NCI-H2081 treated with DMSO at 0.1 percent for 48 hours (cell line): ENCODE data around the gene WDR62.

Experiments used
- DNase-seq: peaks from one replicate; lab custom pipeline; 2025; lab: John Stamatoyannopoulos, UW

WDR62 gene

DNA sequence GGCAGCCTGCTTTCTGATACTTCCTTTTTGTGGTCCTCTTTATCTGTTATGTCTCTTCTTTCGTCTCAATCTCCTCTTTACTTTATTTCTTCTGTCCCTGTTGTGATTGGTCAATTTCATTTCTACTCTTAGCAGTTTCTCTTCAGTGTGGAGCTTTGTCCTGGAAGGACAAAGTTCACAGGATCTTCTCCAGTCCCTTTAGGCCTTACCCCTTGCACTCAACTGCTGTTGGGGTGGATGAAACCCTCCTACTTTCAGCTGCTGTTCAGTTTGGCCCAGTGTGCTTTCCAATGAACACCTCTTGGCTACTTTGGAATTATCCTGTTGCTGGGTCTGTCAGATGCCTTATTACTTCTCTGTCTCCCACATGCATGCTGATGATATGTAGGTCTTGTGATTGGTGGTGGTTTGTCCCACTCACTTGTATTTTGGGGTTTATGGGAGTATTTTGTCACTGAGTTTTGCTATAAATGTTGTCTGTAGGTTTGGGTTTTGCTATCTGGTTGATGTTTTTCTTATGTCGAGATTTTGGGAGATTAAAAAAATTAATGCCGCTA is 24.8 kb downstream of the WDR62 start:
- DNase-seq = no peak

DNA sequence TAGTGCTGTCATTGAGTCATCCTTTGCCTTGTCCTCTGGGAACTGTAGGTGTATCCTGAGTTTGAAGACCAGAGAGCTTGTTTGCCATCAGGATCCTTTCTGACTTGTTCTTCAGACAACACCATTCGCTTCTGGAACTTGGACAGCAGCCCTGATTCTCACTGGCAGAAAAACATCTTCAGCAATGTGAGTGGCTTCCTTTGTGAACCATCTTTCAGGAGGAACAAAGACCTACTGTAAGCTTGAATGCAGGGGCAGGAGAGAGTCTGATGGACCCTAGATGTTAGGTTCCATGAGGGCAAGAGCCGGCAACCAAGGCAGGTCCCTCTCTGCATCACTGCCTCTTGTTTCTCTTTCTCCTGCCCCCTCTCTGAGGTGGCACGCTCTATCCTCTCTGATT is 26.7 kb downstream of the WDR62 start:
- DNase-seq = no peak

DNA sequence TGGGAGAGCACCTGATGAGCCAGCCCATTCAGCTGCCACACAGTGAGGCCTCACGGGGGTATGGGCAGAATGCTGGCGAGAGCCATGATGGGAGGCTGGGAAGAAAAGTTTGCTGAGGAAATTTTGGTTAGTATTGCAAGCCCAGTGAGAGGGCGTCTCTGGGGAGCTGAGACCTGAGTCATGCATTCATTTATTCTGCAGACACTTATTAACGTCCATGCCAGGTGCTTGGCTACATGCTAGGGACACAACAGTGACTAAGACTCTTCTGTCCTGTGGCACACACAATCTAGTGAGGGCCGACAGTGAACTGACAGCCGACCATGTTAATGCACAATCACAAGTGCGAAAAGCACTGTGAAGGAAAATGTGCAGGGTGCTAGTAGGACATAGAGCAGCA is 27.2 kb downstream of the WDR62 start:
- no peak for DNase-seq

DNA sequence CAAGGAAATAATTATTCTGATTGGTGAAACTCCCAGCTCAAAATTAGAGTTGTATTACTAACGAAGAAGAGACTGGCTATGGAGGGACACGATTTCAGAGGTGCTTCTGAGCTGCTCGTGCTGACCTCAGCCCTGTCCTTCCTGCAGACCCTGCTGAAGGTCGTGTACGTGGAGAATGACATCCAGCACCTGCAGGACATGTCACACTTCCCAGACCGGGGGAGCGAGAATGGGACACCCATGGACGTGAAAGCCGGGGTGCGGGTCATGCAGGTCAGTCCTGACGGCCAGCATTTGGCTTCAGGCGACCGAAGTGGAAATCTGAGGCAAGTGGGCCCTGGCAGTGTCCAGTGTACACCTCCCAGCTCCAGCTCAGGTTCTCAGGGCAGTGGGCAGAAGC is 28.2 kb downstream of the WDR62 start:
- DNase-seq = no peak

DNA sequence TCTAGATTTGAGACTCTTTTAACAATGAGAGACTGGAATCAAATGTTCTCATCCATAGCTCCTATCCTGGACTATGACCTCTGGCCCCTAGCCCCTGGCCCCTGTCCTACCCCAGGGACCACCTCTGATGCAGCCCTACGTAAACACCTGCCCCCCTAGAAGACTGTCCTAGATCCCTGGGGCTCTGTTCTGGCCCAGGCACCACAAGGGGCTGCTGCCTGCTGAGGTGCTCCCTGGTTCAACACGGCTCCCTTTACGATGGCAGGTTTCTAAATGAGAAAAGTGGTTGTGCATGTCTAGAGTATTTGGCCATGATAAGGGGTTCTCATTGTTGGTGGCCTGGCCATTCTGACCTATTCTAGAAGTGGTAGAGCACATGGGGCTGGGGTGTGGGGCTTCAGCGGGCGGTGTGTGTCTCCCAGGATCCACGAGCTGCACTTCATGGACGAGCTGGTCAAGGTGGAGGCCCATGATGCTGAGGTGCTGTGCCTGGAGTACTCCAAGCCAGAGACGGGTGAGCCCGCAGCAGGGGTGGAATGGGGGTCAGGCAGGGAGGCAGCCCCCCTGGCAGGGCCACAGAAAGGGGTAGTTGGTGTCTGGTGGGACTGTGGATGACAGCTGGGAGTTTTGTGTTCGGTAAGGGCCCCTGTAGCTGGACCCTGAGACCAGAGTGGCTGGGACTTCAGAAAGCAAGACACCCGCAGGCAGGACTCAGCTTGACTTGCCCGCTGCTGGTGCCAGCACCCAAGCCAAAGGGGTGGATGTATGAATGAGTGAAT is 29.7 kb downstream of the WDR62 start:
- DNase-seq = no peak

DNA sequence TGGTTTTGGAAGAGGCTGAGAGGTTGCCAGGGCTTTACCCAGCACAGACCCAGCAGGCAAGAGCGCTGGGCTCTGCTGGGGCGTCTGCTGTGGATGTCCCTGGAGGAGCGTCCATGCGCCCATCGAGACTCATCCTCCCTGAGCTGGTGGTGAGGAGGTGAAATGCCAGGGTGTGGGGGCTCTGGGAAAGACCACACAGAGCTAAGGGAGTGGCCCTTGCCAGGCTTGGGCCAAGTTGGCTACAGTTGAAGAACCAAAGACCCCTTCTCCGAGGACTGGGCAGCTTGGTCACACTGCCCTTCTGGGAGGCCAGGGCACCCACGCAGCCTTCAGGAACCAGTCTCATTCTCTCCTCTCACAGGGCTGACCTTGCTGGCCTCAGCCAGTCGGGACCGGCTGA is 31.6 kb downstream of the WDR62 start:
- no peak for DNase-seq

DNA sequence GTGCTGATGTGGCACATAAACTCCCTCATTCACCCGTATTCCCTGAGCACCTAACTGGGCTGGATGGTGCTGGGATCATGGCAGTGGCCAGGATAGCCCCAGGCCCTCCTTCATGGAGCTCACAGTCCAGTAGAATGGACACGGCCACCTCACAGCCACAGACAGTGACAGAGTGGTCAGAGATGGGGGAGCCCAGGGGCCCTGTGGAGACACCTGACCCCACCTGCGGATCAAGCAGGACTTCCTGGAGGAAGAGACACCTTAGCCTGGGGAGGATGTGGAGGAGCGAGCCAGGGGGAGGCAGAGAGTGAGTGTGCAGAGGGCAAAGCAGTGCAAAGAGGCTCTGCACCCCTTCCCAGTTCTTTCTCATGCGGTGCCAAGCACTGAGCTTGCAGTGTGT is 35.1 kb downstream of the WDR62 start:
- no peak for DNase-seq

DNA sequence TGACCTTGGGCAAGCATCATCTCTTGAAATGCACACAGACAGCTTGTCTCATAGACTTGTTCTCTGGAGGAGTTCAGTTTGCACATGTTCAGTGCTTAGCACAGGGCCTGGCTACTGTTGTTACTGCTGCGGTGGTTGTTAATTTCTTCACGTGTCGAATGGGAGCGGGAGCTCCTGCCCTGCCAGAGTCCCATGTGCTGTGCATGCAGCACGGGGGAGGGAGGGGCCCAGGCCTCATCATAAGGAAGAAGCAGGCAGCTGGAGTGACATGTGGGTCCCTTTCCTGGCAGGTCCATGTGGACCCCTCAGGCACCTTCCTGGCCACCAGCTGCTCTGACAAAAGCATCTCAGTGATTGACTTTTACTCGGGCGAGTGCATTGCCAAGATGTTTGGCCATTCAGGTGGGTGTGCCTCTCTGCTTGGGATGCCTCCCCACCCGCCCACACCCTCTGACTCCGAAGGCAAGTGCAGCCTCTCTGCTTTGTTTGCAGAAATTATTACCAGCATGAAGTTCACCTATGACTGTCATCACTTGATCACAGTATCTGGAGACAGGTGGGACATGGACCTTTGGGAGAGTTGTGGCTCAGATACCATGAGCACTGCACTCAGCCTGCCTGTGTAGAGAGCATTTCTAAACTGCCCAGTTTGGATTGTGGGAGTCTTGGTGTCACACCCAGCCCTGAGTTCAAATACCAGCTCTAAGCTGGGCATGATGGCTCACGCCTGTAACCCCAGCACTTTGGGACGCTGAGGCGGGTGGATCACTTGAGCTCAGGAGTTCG is 36.4 kb downstream of the WDR62 start:
- no peak for DNase-seq

DNA sequence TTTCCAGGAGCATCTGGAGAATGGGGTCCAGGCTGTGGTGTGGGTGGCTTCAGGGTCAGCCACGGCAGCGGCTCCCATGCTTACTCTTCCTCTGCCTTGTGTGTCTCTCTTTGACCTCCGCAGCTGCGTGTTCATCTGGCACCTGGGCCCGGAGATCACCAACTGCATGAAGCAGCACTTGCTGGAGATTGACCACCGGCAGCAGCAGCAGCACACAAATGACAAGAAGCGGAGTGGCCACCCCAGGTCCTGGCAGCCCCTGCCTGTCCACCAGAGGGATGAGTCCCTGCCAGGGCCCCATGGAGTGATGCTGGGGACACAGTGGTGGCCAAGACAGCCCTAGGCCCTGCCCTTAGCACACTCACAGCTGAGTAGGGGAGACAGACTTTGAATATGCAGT is 37.9 kb downstream of the WDR62 start:
- DNase-seq = no peak

DNA sequence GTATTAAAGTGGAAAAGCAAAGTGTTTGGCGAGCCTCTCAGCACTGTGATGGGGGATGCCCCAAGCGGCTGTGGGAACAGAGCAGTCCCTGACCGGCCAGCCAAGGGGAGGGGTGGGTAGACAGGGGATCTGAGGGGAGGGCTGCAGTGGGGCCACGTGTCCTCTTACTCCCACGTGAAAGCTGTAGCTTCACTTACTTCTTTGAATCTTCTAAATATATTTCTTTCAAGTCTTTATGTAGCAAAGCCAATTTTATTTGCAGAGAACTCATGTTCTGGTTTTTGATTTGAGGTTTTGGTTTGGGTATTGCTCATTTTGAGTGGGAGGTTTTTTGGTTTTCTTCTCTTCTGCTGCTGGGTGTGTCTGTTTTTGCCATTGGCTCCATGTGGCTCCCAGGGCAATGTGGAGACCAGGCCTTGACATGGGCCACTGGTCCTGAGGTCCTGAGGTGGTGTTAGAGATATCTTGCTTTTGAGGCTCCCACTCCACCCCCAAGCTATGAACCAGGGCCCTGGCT is 38.5 kb downstream of the WDR62 start:
- no peak for DNase-seq

DNA sequence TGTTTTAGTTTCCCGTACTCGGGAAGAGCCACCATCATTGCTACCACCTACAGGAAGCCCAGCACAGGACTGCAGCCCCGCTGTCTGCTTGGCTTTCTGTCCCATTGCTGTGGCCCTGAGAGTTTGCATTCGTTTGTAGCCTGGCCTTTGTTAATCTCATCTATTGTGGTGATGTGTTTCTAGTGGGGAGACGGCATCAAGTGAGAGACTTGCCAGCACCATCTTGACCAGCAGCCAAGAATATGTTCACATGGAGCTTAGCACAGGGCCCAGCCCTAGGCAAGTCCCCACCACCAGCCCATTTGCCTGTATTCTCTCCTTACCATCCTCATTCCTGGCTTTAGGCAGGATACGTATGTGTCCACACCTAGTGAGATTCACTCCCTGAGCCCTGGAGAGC is 39.0 kb downstream of the WDR62 start:
- no peak for DNase-seq

DNA sequence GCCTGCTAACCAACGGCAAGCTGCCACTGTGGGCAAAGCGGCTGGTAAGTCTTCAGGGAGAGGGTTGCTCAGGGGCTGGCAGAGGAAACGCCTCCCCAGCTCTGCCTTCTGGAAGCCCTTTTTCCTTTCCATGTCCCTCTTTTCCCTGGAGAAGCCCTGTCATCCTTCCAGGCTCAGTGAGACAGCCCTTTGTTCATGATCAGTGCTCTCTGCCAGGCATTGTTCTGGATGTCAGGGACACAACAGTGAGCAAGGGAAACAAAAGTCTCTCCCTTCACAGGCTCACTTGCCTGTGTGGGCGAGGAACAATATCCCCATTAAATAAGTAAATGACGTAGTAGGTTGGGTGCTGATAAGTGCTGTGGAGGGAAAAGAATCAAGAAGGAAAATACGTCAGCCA is 42.3 kb downstream of the WDR62 start:
- DNase-seq = no peak

DNA sequence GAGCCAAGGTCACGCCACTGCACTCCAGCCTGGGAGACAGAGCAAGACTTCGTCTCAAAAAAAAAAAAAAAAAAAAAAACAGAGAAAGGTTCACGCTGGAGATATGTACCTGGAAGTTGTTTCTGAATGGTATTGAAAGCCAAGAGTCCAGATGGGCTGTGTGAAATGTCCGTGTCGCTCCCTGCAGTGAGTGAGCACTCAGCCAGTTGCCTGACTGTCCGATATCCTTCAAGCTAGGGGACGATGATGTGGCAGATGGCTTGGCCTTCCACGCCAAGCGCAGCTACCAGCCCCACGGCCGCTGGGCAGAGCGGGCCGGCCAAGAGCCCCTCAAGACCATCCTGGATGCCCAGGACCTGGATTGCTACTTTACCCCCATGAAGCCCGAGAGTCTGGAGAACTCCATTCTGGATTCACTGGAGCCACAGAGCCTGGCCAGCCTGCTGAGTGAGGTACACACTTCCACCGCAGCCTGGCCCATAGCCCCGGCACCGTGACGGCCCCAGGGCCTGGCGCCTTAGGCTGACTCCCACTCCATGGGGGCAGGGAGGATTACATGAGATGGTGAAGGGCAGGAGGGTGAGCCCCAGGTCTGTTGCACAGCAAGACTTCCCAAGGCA is 44.6 kb downstream of the WDR62 start:
- DNase-seq = no peak

DNA sequence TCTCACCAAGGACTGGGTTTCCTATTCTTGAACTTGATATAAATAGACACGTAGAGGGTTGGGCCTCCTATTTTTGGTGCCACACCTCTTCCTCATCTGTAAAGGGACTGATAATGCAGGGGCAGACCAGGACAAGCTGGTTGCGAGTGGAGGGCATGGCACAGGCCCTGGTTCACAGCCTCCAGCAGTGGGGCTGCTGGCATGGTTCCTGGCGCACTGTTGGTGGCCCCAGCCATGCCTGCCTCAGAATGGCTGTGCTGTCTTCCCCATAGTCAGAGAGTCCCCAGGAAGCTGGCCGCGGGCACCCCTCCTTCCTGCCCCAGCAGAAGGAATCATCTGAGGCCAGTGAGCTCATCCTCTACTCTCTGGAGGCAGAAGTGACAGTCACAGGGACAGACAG is 45.8 kb downstream of the WDR62 start:
- no peak for DNase-seq

DNA sequence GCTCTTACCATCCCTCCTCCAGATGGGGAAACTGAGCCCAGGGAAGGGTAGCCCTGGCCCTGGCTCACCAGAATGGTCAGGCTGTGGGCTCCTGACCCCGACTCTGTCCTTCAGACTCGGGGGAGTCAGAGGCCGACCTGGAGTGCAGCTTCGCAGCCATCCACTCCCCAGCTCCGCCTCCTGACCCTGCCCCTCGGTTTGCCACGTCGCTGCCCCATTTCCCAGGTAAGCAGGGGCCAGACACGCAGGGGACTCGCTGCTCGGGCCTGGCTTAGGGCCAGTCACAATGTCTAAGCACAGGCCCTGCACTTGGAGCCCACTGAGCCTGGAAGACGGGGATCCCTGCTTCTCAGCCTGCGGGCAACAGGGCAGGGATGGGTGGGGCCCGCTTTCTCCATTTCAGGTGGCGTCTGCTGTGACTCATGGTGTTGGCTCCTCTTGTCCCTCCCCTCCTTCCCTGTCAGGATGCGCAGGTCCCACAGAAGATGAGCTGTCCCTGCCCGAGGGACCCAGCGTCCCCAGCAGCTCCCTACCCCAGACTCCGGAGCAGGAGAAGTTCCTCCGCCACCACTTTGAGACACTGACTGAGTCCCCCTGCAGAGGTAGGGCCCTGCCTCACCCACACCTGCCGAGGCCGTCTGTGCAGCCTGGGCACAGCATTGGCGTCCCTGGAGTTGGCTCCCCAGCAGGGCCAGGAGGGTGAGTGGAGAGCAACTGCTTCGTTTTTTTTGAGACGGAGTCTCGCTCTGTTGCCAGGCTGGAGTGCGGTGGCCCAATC is 47.0 kb downstream of the WDR62 start:
- no peak for DNase-seq

DNA sequence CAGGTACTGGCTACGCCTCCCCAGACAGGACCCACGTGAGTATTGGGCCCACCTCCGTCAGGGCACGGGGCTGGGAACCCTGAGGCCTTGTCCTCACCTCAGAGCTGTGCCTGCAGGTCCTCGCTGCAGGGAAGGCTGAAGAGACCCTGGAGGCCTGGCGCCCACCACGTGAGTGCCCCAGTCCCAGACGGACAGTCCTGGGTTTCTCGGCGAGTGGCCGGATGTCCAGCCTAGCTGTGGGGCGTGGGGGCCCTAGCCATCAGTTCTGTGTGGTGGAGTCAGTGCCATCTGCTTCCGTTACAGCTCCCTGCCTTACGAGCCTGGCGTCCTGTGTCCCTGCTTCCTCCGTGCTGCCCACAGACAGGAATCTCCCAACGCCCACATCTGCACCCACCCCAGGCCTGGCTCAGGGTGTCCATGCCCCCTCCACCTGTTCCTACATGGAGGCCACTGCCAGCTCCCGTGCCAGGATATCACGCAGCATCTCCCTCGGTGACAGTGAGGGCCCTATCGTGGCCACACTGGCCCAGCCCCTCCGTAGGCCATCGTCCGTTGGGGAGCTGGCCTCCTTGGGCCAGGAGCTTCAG is 48.4 kb downstream of the WDR62 start:
- no peak for DNase-seq

DNA sequence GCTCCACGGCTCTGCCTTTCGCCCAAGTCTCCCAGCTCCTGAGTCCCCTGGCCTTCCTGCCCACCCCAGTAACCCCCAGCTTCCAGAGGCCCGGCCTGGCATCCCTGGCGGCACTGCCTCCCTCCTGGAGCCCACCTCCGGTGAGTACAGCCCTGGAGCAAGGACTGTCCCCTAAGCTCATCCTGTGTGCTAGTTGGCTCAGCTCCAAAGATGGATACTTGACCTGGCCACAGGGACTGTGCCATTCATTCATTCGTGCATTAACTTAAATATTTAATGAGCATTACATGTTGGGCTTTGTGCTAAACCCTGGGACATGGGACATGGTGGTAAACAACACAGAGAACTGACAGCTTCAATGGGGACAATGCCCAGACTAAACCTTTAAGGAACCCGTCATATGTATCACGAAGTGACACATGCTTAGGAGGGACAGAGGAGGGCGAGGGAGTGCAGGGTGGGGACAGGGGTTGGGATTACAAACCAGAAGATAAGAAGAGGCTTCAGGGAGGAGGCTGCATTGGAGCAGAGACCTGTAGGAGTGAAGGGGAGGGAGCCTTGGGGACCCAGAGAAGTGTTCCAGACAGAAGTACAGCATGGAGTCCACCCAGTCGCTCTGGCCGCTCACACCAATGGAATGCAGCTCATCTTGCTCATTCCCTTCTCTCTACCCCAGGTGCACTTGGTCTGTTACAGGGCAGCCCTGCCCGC is 49.3 kb downstream of the WDR62 start:
- no peak for DNase-seq

DNA sequence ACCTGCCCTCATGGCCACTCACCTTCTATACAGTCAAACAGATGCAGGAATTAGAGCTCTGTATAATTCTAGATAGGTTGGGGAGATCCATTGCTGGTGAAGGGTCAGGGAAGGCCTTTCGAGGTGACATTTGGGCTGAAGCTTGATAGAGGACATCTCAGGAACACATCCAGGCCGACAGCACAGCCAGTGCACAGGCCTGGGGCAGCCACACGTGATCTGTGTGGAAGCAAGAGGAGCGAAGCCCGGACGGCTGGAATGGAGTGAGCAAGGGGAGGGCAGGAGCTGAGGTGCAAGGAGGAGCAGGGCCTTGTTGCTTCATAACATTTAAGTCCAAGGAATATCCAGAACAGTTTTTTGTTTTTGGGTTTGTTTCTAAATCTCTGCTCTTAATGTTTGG is 51.7 kb downstream of the WDR62 start:
- DNase-seq = no peak

DNA sequence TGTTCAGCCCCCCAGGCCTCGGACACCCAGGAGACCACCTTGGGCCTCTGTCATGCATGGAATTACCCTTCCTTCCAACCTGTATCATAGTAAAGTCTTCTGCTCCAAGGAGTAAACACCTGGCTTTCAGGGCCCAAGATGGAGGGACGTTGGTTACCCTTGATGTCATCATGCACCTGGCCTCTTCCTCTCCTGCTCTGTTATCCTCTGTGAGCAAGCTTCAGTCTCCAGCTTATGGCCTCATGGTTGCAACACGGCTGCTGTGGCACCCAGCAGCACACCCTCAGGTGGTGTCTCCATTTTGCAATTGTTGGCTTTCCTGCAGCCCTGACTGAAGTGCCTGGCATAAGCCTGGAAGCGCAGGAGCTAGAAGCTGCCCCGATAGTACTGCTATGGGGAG is 52.3 kb downstream of the WDR62 start:
- DNase-seq = no peak

DNA sequence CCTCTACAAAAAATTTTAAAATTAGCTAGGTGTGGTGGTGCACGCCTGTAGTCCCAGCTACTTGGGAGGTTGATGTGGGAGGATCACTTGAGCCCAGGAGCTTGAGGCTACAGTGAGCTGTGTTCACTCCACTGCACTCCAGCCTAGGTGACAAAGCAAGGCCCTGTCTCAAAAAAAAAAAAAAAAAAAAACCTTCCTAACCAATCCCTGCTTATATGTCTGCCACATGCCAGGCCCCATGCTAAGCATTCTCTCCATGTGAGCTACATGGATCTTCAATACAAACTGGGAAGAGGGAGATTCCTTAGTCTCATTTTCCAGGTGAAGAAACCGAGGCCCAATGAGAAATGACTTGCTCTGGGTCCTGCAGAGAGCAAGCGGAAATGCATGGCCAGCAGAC is 54.0 kb downstream of the WDR62 start:
- DNase-seq = no peak
